Measurements from ENCODE around the gene TTC21B. TPM values are rescaled to one million over a fixed set of nuclear protein-coding genes. Genes with fewer than 3 reads are reported as not detected.

TTC21B gene
- total RNA-seq, 1 donor: 14.3 TPM

DNA sequence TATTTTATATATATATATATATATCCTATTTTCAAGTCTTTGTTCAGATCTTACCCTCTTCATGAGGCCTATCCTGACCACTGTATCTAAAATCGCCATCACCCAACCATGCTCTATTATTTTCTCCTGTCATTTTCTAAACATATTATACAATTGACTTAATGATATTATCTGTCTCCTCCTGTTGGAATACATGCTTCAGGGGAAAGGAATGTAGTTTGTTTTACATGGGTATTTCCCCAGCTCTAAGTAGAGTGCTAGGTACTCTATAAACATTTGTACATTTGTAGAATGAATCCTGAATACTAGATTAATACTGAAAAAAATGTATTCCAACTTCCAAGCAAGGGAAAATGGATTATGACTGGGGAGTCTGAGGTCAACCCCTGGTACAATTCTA lies 26.2 kb downstream of the TTC21B start:
- no peak for DNase-seq (ENCODE audit: low read depth in 2 of 3, low spot score in 2 of 3)

DNA sequence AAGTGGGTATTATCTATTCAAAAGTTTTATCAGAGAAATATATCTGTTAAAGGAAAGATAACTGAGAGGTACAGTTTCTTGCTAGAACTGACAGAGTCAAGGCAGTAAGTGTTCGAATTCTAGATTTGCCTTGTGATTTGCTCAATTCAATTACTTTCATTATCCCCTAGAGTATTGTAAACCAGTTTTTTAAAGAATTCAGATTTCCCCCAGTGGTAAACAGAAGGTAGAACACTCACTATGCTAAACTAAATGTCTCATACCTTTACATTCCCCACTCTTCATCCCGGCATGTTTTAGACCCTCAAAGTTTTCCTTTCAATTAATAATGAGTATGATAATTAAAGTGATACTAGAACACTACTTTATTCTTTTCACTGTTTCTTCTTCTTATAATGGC lies 28.6 kb downstream of the TTC21B start:
- no peak for DNase-seq (ENCODE audit: low read depth in 2 of 3, low spot score in 2 of 3)

- DNase-seq (ENCODE audit: low read depth in 2 of 3, low spot score in 2 of 3): no peak
Measured at GRCh38 chr2:165920748-165921147, 32.8 kb downstream of the TTC21B start.

- no peak for DNase-seq (ENCODE audit: low read depth in 2 of 3, low spot score in 2 of 3)
Measured at GRCh38 chr2:165913636-165914035, 39.9 kb downstream of the TTC21B start.

DNA sequence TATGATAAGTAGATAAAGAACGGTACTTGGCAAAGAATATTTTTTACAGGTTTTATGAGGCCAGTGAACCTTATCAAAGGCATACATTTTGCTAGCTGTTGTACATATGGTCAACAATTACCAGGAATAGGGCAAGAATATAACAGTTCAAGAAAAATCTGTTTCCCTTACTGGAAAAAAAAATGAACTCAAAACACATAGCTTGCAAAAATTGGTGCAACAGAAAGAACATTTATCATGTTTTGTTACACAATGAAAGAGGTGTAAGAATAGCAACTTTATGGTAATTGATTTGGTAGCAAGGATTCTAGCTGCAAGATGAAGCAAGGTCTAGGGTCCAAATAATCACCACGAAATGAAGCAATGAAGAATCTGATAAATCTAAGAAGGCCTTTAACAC lies 41.6 kb downstream of the TTC21B start:
- DNase-seq (ENCODE audit: low read depth in 2 of 3, low spot score in 2 of 3): no peak

DNA sequence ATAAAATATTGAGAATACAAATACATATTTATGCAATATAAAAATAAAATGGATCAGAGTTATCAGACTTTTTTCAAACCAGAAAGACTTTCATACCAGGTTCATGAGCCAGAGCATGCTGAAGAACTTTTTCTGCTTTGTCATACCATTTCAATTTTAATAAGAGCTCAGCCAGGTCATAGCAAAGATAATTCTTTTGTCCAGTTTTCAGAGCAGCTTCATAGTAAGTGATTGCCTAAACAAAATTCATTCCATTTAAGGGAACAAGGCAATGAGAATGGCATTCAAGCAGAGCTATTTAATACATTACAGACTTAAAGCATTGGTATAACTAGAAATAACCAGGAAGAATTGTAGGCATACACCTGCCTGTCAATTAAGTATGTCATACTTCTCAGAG lies 42.3 kb downstream of the TTC21B start:
- DNase-seq (ENCODE audit: low read depth in 2 of 3, low spot score in 2 of 3): no peak

DNA sequence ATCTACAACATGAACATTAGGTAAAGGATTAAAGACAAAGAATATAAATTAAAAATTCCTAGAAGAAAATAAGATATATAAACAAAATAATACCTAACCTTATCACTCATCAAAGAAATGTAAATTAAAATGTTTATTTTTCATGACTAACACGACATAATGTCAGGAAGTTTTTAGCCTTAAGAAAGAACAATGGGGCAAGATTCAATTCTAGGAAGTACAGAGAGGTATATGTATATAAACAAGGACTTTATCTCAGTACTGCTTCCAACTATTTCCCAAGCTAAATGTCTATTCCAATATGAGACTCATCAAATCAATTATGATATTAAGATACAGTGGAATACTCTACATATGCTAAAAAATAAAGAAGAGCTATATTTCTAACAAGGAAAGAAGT lies 44.1 kb downstream of the TTC21B start:
- DNase-seq (ENCODE audit: low read depth in 2 of 3, low spot score in 2 of 3): no peak

GRCh38 chr2:165905854-165906253 lies 47.7 kb downstream of the TTC21B start:
- DNase-seq (ENCODE audit: low read depth in 2 of 3, low spot score in 2 of 3): no peak

GRCh38 chr2:165905269-165905668 lies 48.3 kb downstream of the TTC21B start:
- no peak for DNase-seq (ENCODE audit: low read depth in 2 of 3, low spot score in 2 of 3)

GRCh38 chr2:165904432-165904831 lies 49.1 kb downstream of the TTC21B start:
- DNase-seq (ENCODE audit: low read depth in 2 of 3, low spot score in 2 of 3): no peak

GRCh38 chr2:165903406-165903805 lies 50.2 kb downstream of the TTC21B start:
- no peak for DNase-seq (ENCODE audit: low read depth in 2 of 3, low spot score in 2 of 3)

DNA sequence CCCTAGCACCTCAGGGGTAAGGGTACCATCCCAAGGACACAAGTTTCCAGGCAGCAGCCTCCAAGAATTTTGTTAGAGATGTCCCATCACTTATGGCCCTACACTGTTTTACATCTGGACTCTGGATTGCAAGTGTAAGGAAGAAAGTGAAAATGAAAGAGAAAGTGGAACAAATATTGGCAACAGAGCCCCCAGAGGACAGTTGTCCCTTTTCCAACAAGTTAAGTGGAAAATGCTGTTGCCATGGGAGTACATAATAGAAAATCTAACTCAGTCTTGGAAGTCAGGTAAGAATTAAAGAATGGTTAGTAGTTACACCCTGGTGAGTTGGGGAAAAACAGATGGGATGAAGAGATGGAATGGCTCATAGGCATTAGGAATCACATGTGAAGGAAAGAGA lies 50.6 kb downstream of the TTC21B start:
- peak in 2 of 3 donors; percentile 44 to 71 for DNase-seq (ENCODE audit: low read depth in 2 of 3, low spot score in 2 of 3)

DNA sequence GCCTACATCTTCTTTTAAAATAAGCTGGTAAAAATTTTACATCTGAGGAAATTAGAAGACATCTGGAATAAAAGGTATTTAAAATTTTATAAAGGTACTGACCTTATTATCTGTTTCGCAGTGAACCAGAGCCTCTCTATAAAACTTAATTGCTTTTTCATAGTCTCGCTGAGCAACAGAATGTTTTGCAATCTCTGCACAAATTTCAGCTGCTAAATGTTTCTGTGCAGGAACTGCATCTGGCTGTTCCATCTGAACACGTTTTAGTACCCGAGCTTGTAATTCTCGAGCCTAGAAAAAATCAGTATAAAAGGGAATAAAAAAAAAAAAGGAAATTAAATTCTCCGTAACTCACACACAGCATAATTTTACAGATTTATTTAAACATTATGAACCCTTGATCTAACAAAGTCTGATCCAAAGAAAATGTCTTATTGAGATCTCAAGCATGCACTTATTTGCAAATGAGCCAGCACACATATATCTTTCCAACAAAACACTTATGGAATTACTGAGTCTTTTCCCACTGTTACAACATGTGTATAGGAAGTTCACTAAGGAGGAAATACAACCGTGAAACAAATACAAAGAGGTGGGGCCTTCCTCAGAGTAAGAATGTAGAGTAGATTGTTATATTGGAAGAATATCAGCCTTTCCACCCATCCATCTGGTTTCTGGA lies 51.8 kb downstream of the TTC21B start:
- DNase-seq (ENCODE audit: low read depth in 2 of 3, low spot score in 2 of 3): no peak

DNA sequence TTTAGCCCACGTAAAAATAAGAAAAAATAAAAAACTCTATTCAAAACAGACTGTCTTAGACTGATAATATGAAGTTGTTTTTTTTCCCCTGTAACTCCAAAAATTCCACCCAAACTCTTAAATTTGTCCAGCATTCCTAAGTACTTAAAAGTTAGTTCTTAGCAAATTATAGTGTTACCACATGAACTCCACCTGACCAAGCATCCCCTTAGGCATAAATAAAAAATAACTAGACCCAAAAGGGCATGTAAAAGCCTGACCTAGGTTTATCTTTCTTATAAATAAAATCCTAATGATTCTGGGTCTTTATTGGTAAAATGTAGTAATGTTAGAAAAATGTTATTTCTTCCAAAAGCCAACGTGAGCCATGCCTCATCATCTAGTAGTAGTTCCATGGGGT lies 54.3 kb downstream of the TTC21B start:
- DNase-seq (ENCODE audit: low read depth in 2 of 3, low spot score in 2 of 3): no peak

GRCh38 chr2:165898381-165898780 lies 55.2 kb downstream of the TTC21B start:
- no peak for DNase-seq (ENCODE audit: low read depth in 2 of 3, low spot score in 2 of 3)

GRCh38 chr2:165897726-165898125 lies 55.9 kb downstream of the TTC21B start:
- no peak for DNase-seq (ENCODE audit: low read depth in 2 of 3, low spot score in 2 of 3)

DNA sequence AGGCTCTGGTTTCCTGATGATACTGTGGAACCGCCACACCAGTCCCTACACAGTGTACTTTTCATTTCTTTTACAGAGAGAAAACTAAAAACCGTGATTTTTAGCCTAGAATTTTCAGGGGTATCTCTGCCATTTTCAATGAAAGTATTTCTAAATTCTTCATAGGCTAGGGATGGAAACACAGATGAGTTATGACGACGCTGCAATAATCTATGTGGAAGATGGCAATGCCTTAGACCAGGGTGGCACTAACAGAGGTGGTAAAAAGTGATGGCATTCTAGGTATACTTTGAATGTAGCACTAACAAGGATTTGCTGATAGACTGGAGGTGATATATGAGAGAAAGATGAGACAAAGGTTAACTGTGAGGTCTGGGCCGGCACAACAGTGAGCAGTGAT lies 56.5 kb downstream of the TTC21B start:
- DNase-seq (ENCODE audit: low read depth in 2 of 3, low spot score in 2 of 3): no peak

- DNase-seq (ENCODE audit: low read depth in 2 of 3, low spot score in 2 of 3): no peak
Measured at GRCh38 chr2:165895974-165896373, 57.6 kb downstream of the TTC21B start.

DNA sequence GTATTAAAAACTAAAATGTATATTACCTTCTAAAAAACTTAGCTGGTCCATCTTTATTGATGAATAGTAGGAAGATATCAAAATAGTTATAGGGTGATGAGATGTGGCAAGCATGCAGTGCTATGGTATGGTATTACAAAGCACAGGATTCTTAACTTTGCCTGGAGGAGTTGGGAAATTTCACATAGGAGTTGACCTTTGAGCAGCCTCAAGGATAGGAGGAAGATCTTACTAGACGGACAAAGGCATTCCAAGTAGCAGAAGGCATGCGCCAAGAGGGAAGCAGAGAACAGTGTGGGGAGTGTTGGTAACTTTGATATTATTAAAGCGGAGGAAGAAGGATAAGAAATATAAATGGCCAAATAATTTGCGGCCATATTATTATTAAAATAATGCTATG lies 60.0 kb downstream of the TTC21B start:
- no peak for DNase-seq (ENCODE audit: low read depth in 2 of 3, low spot score in 2 of 3)

- no peak for DNase-seq (ENCODE audit: low read depth in 2 of 3, low spot score in 2 of 3)
Measured at GRCh38 chr2:165892526-165892925, 61.0 kb downstream of the TTC21B start.

GRCh38 chr2:165891943-165892342 lies 61.6 kb downstream of the TTC21B start:
- no peak for DNase-seq (ENCODE audit: low read depth in 2 of 3, low spot score in 2 of 3)

GRCh38 chr2:165891345-165891744 lies 62.2 kb downstream of the TTC21B start:
- no peak for DNase-seq (ENCODE audit: low read depth in 2 of 3, low spot score in 2 of 3)

DNA sequence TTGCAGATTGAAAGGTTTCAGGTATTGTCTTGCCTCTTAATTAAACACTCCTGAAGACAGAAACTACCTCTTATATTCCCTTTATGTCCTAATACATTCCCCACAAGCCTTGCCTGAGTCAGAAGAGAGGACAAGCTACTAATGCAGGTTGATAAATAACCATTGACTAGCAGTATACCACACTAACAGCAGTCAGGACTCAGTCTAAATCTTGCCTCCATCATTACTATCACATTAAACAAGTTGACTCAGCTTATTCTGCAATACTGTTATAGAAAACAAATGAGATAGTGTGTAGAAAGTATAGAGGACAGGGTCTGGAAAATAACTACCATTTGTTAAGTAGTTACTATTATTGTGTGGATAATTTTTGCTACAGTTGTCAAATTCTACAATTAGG lies 63.8 kb downstream of the TTC21B start:
- no peak for DNase-seq (ENCODE audit: low read depth in 2 of 3, low spot score in 2 of 3)

All from hematopoietic multipotent progenitor cell (in vitro differentiated cells).